Heart right ventricle (tissue), 16 donors: ENCODE data around the gene ERP27. TPM values are rescaled to one million over a fixed set of nuclear protein-coding genes. Genes with fewer than 3 reads are reported as not detected.

Experiments used
- ATAC-seq, 8 donors: fragments of 200-7000 bp; cut with Tn5 transposase; one replicate each; pipeline ENCODE4 v1.9.1; 2020; ENCODE audit warnings: mild to moderate bottlenecking in 8 of 8, moderate library complexity in 8 of 8, moderate number of reproducible peaks in 1 of 8
- DNase-seq, 2 donors: peaks; one replicate each; pipeline ENCODE4 v3.0.0-alpha.2; 2020
- H3K27ac ChIP-seq, 10 donors: fragments of 200-600 bp; sonication (generic) in 2 of 10; one replicate each; pipeline versions ENCODE4 v1.5.0 to v1.8.0; 2020 to 2022; ENCODE audit warnings: mild to moderate bottlenecking in 3 of 10
- H3K27me3 ChIP-seq, 7 donors: fragments of 200-600 bp; one replicate each; pipeline ENCODE4 v1.8.0; 2021 to 2022; ENCODE audit warnings: mild to moderate bottlenecking in 2 of 7
- H3K36me3 ChIP-seq, 9 donors: fragments of 200-600 bp; sonication (generic) in 1 of 9; one replicate each; pipeline versions ENCODE4 v1.5.0 to v1.8.0; 2020 to 2022; ENCODE audit warnings: mild to moderate bottlenecking in 2 of 9
- H3K4me1 ChIP-seq, 9 donors: fragments of 200-600 bp; sonication (generic) in 1 of 9; one replicate each; pipeline versions ENCODE4 v1.5.0 to v1.8.0; 2020 to 2022; ENCODE audit warnings: mild to moderate bottlenecking in 4 of 9
- H3K4me3 ChIP-seq, 10 donors: fragments of 200-600 bp; sonication (generic) in 2 of 10; one replicate each; pipeline versions ENCODE4 v1.5.0 to v1.8.0; 2020 to 2022; ENCODE audit warnings: mild to moderate bottlenecking in 7 of 10, moderate library complexity in 2 of 10
- H3K9me3 ChIP-seq, 11 donors: fragments of 200-600 bp in 10 of 11; sonication (generic) in 2 of 11; one replicate each; pipeline versions ENCODE4 v1.5.0 to v1.8.0; 2013 to 2022; ENCODE audit warnings: mild to moderate bottlenecking in 2 of 11, control low read depth in 1 of 11, moderate library complexity in 1 of 11
- WGBS, 2 donors: extraction: QIAGEN DNeasy Blood & Tissue Kit; methylation state at CpG; one replicate each; pipeline ENCODE4 v1.1.7; 2013; ENCODE audit warnings: inconsistent platforms in 1 of 2; 5-methylcytosine and 5-hydroxymethylcytosine counted together
- intact Hi-C, 10 donors: fragments of 100-400 bp; cut with DNase I; formaldehyde crosslinking; loops; one replicate each; pipeline versions ENCODE4 v1.11.1 to v1.14.2; 2022
- polyA plus RNA-seq, 2 donors: library from polyadenylated mRNA; stranded (reverse); fragments of 200-250 nt; gene quantifications; one replicate each; pipeline ENCODE4 v1.2.3, GENCODE V29; 2013
- total RNA-seq, 10 donors: library from RNA; stranded (reverse); fragmentation: NEBNext Ultra II Directional in 3 of 10; extraction: Animal tissue kit (Norgen Biotek cat#: 25700) in 3 of 10; gene quantifications; one replicate each; pipeline versions ENCODE4 v1.2.1 to v1.2.4, GENCODE V29; 2021 to 2023
- TF ChIP-seq, protein P1 (sequence below), 9 donors: fragments of 200-600 bp; sonication (generic) in 2 of 9; IDR thresholded peaks; one replicate each; pipeline versions ENCODE4 v1.5.0 to v1.8.0; 2021 to 2022; ENCODE audit warnings: antibody characterized with exemption in 9 of 9, mild to moderate bottlenecking in 5 of 9, moderate library complexity in 1 of 9
- donor health status: Arrhythmogenic right ventricular cardiomyopathy.
- donor health status: ischemic (EF 13 %, LVEDD 7.1; RV severe dilation, severe dysfunction).
- donor health status: healthy with polysubstance abuse.
- donor health status: DM: no; HTN: yes; CAD: no.
- donor health status: DM: no; HTN: no; CAD: no.
- donor health status: ischemic (EF 25% LVEDD 6.9; RV normal size, moderate dysfunction).
- donor health status: ischemic (EF 25% LVEDD 5.7; RV mildly dilated, moderate dysfunction).
- donor health status: healthy.
- donor health status: DM: yes; HTN: yes; CAD: no.
- donor health status: Ischemic cardiomyopathy.
- donor health status: ischemic (EF 35%, LVEDD 5.7; RV mildly dilated, moderate dysfunction).
- donor health status: nonischemic (EF 11% LVEDD 7.7; RV severe dilation, severe dysfunction).
- donor health status: DM: yes; HTN: yes; CAD: no.
- donor health status: PGD.
- donor health status: ischemic (EF 29% LVEDD 5.4; RV normal size, mild dysfunction).
- donor health status: nonischemic (EF 23%, LVEDD 6.1; RV moderate dilation, normal function).

ERP27 gene
- total and polyA plus RNA-seq, 12 donors, result 0.14 to 0.79 (median 0.28) TPM; not detected in 2

GRCh38 chr12:14979468-14979867 is 41.1 kb upstream of the ERP27 start:
- Histone ChIP-seq H3K4me1 (peaks cover 0 to 63% (median 0%) of the 10 kb centered on the region in 9 donors), H3K36me3 (no peaks in the 10 kb centered on the region), H3K9me3 (no peaks in the 10 kb centered on the region), H3K27ac (no peak overlapping the region), H3K4me3 (no peak overlapping the region), H3K27me3 (no peaks in the 10 kb centered on the region)
- TF ChIP-seq, protein P1, sequence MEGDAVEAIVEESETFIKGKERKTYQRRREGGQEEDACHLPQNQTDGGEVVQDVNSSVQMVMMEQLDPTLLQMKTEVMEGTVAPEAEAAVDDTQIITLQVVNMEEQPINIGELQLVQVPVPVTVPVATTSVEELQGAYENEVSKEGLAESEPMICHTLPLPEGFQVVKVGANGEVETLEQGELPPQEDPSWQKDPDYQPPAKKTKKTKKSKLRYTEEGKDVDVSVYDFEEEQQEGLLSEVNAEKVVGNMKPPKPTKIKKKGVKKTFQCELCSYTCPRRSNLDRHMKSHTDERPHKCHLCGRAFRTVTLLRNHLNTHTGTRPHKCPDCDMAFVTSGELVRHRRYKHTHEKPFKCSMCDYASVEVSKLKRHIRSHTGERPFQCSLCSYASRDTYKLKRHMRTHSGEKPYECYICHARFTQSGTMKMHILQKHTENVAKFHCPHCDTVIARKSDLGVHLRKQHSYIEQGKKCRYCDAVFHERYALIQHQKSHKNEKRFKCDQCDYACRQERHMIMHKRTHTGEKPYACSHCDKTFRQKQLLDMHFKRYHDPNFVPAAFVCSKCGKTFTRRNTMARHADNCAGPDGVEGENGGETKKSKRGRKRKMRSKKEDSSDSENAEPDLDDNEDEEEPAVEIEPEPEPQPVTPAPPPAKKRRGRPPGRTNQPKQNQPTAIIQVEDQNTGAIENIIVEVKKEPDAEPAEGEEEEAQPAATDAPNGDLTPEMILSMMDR (IDR thresholded peaks at IDR 0.05), result no peak
- intact Hi-C loops, result loop anchor here in 2 of 10 donors (2.0 to 10.0 kb wide), 2 partner anchors 31 to 895 kb away; no protein-coding TSS in a partner anchor
- DNase-seq, result no peak
- ATAC-seq, result no peak

- Histone ChIP-seq H3K9me3 (no peaks in the 10 kb centered on the region), H3K4me1 (peaks cover 0 to 51% (median 0%) of the 10 kb centered on the region in 9 donors), H3K27me3 (no peaks in the 10 kb centered on the region), H3K4me3 (no peak overlapping the region), H3K27ac (no peak overlapping the region), H3K36me3 (no peaks in the 10 kb centered on the region)
- 87% methylated on average over 3 of the region's 3 CpGs for WGBS, 2 donors
- ATAC-seq (no peak), DNase-seq (no peak)
- intact Hi-C loops, result loop anchor here in 1 of 10 donors (10.0 kb wide), 1 partner anchor 898 kb away; no protein-coding TSS in a partner anchor
- TF ChIP-seq, protein P1 (IDR thresholded peaks at IDR 0.05), result no peak
These were observed 38.3 kb upstream of the ERP27 start for GRCh38 chr12:14976658-14977057.

- intact Hi-C loops, result loop anchor here in 1 of 10 donors (10.0 kb wide), 1 partner anchor 899 kb away; no protein-coding TSS in a partner anchor
- Histone ChIP-seq H3K4me1 (peaks cover 0 to 41% (median 0%) of the 10 kb centered on the region in 9 donors), H3K4me3 (no peak overlapping the region), H3K9me3 (no peaks in the 10 kb centered on the region), H3K27me3 (no peaks in the 10 kb centered on the region), H3K36me3 (no peaks in the 10 kb centered on the region), H3K27ac (peak overlapping the region in 1 of 10 donors; percentile 46)
- 80 to 87% methylated on average over 4 of the region's 4 CpGs for WGBS, 2 donors
- TF ChIP-seq, protein P1 (IDR thresholded peaks at IDR 0.05), result no peak
- no peak for ATAC-seq
- DNase-seq, result no peak
These were observed 37.1 kb upstream of the ERP27 start for GRCh38 chr12:14975457-14975856.

- Histone ChIP-seq H3K4me1 (peaks cover 0 to 32% (median 0%) of the 10 kb centered on the region in 9 donors), H3K9me3 (no peaks in the 10 kb centered on the region), H3K4me3 (no peak overlapping the region), H3K27ac (no peak overlapping the region), H3K36me3 (no peaks in the 10 kb centered on the region), H3K27me3 (no peaks in the 10 kb centered on the region)
- WGBS, 2 donors, result 96 to 98% methylated on average over 3 of the region's 3 CpGs
- intact Hi-C loops, result loop anchor here in 1 of 10 donors (10.0 kb wide), 1 partner anchor 900 kb away; no protein-coding TSS in a partner anchor
- no peak for ATAC-seq
- TF ChIP-seq, protein P1 (IDR thresholded peaks at IDR 0.05), result no peak
- no peak for DNase-seq
These were observed 36.3 kb upstream of the ERP27 start for GRCh38 chr12:14974633-14975032.
